Central memory CD8-positive, alpha-beta T cell (primary cell): ENCODE data around the gene HCCS.

ENCODE experiments used
- ATAC-seq: fragments of 150-1000 bp; cut with Tn5 transposase; replicated peaks from 2 replicates; pipeline ENCODE4 v1.10.0; 2022; ENCODE audit warnings: mild to moderate bottlenecking, moderate FRiP score, moderate number of reproducible peaks; ENCODE audit not compliant: poor library complexity, severe bottlenecking; ENCODE audit errors: extremely low read depth
- DNase-seq, 2 donors: peaks; one replicate each; pipeline ENCODE4 v3.0.0; 2021; ENCODE audit warnings: low spot score in 2 of 2
- H3K27ac Mint-ChIP-seq: one replicate; pipeline ENCODE4 v1.8.0; 2022; ENCODE audit warnings: low read depth, mild to moderate bottlenecking, moderate library complexity, mixed read lengths
- H3K27me3 Mint-ChIP-seq: one replicate; pipeline ENCODE4 v1.8.0; 2022; ENCODE audit warnings: mixed read lengths
- H3K36me3 Mint-ChIP-seq: one replicate; pipeline ENCODE4 v1.8.0; 2022; ENCODE audit warnings: mild to moderate bottlenecking, moderate library complexity, mixed read lengths; ENCODE audit not compliant: insufficient read depth
- H3K4me1 Mint-ChIP-seq: one replicate; pipeline ENCODE4 v1.8.0; 2022; ENCODE audit warnings: mixed read lengths
- H3K4me3 Mint-ChIP-seq: one replicate; pipeline ENCODE4 v1.8.0; 2022; ENCODE audit warnings: mild to moderate bottlenecking, moderate library complexity, mixed read lengths
- H3K9me3 Mint-ChIP-seq: one replicate; pipeline ENCODE4 v1.8.0; 2022; ENCODE audit warnings: mixed read lengths

HCCS gene

DNA sequence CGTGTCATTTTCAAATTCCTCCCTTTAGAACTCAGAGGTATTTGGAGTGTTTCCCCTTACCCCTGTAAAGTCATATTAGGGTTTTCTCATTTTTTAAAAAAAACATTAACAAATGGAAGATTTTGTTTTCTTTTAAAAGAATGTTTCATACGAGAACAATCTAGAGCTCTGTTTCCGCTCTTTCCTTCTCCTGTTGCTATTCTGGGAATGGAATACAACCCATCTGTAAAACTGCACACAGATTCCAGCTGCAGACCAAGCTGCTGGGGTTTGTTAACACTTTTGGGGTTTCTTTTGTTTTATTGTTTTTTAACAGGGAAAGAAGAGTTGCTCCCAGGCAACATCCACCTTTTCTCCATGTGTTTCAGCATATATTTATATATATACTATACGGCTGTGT lies 61.3 kb downstream of the HCCS start:
- no peaks in the 10 kb centered on the region for H3K4me1 Mint-ChIP-seq
- H3K27ac Mint-ChIP-seq, result no peak overlapping the region
- peaks cover 21% of the 10 kb centered on the region for H3K27me3 Mint-ChIP-seq
- no peaks in the 10 kb centered on the region for H3K36me3 Mint-ChIP-seq
- ATAC-seq (no peak), DNase-seq (no peak)
- no peak overlapping the region for H3K4me3 Mint-ChIP-seq
- no peaks in the 10 kb centered on the region for H3K9me3 Mint-ChIP-seq
